GM21390 (cell line): ENCODE measurements around the gene RUNX3.
"Not testable (repeated sequence)": the region's sequence is repeated elsewhere in the genome, so short reads cannot be mapped to it uniquely, and the experiment has no call there.

Source experiments
- ATAC-seq: cut with Tn5 transposase; IDR thresholded peaks from one replicate; pipeline ENCODE4 v1.9.1; 2021; ENCODE audit not compliant: unreplicated experiment

RUNX3 gene

GRCh38 chr1:24903011-24903461 is 27.0 kb downstream of the RUNX3 start:
- no peak for ATAC-seq

DNA sequence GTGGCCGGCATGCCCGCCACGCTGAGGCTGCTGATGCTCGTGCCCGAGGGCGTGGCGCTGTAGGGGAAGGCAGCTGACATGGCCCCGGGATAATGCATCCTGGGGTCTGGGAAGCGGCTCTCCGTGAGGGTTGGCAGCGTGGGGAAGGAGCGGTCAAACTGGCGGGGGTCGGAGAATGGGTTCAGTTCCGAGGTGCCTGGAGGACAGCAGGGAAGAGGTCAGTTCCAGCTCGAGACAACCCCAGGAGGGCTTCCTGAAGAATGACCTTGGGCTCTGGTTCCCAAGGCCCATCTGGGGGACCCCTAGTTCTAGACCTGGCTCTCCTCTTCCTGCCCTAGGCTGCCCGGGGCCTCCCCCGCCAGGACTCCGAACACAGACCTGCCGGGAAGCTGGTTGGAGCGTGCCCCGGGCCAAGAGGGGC is 27.6 kb downstream of the RUNX3 start:
- ATAC-seq, result no peak

GRCh38 chr1:24901791-24902470 is 28.1 kb downstream of the RUNX3 start:
- no peak for ATAC-seq

GRCh38 chr1:24900985-24901781 is 28.9 kb downstream of the RUNX3 start:
- ATAC-seq, result no peak

DNA sequence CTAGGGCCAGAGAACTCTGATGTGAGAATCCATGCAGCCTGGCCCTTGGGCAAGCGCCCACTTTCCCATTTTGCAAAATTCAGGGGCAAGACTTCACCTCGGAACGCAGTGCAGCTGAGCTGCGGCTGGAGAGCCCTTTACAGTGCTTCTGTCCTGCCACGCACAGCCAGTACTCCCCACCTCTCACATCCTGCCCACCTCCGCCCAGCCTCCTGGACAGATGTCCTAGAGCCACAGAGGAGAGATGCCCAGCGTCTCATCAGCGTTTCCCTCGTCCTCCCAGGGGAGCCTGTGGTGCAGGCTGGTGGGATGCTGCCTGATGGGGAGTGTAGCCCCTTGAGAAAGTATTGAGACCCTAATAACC is 29.6 kb downstream of the RUNX3 start:
- ATAC-seq, result no peak

- no peak for ATAC-seq
Measured at GRCh38 chr1:24899581-24900485, 30.2 kb downstream of the RUNX3 start.

DNA sequence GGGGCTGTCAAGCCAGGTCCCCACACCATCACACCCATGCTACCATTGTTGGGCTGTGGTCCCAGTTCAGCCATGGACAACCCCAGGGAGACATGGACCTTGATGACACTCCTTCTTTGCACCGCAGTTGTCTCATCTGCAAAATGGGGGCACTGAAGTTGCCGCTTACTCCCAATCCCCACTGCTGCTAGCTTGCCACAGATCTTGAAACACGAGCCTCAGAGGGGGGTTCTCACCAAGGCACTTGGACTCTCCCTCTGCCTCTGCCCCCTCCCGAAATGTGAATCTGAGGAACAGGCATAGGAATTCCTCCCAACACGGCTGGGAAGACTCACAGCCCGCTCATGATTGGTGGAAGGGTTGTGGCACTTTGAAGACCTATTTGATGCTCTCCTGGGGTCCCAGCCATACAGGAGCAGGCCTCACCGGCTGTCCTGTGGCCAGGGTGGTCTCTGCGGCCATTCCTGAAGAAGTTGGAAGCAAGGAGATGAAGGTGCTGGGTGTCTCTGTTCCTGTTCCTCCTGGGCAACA is 31.1 kb downstream of the RUNX3 start:
- ATAC-seq, result no peak

DNA sequence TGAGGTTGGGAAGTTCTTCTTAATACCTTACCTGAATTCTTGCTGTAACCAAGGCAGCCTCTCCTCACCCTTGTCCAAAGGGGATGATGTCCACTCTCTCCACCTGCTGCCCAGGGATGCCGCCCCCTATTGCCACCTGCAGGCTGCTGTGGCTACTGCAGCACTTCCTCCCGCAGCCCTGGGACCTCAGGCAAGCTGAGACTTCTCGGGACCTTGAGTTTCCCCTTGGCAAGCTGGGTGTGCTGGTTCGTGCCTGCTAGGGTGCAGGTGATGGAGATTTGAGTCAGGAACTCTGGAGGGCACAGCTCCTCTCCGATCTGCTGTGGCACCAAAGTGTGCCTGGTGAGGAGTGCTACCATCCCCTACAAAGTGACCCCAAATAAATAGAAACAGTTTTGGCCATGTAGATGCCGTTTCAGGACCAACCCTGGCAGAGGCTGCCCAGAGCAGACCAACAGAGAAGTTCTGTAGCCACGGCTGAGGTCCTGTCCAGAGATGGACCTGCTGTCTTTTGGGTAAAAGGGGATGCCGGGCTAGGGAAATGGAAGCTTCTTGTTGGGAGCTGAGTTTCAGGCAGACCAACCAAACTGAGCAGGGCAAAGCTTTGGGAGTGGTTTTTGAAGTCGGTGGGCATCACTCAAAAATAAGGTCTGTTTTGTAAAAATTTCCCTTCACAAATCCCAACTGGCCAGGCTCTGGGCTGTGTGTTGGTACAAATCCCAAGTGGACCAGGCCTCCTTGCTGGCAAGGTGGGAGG is 31.7 kb downstream of the RUNX3 start:
- ATAC-seq, result no peak

DNA sequence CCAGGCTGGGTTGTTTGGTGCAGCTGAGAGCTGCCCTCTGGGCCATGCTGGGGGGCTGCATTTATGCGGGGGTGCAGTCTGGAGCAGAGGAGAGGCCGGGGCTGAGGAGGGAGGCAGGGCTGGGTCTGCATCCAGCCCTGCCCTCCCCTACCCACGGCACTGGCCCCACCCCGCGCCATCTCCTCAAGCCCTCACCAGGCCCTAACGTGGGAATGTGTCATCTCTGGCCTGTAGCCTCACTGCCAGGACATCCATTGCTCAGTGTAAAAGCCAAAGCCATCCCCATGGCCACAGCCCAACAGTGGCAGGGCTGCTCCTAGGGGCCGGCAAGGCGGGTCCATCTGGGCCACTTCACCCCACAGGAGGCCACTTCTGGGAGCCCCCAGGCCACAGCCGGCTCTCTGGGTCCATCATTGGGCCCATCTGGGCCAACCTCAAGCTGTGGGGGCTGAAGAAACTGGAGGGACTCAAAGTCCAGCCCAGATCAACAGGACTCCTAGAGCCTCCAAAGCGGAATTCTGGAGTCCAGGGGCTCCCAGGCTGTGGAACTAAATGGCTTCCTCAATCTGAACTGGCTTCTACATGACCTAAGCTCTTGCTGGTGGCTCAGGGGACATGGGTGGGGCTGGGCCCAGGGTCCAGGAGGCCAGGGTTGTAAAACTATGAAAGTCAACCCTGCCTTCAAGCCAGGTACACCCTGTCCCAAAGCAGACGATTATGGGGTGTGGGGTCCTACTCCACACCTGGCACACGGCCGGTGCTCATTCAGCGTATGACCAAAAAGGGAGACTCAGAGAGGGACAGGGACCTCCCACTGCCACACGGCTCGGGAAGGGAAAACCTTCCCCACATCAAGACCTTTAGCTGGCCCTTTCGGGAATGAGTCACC is 32.6 kb downstream of the RUNX3 start:
- no peak for ATAC-seq

DNA sequence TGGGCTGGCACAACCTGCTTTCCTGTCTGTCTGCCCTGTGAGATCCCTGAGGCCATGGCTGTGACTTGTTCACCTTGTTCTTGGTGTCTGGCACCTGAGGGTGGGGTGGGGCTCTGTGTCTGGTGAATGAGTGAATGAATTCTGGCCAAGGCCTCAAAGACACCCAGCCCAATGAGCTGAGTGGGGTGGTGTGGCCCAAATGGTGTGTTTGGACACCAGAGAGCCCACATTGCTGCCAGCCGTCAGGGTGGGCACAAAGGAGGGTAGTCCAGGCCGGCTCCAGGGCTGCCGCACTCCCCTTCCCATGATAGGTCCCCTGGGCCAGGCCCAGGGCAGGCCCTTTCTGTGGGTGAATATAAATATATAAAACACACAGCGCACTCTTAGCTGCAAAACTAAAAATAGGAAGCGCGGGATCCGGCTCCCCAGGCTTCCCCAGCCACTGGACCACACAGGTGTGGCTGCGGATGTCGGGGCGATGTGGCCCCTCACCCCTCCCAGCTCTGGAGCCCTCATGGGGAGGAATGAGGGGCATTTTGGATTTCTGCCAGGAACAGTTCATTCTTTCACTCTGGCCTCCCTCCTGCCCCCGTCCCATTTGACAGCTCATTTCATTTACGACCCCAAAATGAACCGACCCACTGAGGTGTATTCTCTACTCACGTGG is 33.3 kb downstream of the RUNX3 start:
- no peak for ATAC-seq

DNA sequence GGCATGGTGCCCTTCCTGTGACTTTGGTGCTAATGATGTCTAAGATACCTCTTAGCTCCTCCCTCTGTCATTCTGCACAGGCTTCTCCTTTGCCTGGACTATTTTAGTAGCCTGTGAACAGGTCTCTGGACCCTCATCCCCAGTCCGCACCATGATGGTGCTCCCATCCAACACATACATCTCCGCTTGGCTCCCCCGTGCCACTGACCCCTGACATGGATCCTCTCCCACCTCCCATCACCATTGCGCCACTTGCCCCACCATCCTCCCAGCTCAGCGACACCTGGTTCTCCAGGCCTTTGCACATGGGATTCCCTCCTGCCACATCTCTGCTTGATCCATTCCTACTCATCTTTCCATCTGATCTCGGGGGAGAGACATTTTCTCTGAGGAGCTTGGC is 33.9 kb downstream of the RUNX3 start:
- ATAC-seq, result no peak

DNA sequence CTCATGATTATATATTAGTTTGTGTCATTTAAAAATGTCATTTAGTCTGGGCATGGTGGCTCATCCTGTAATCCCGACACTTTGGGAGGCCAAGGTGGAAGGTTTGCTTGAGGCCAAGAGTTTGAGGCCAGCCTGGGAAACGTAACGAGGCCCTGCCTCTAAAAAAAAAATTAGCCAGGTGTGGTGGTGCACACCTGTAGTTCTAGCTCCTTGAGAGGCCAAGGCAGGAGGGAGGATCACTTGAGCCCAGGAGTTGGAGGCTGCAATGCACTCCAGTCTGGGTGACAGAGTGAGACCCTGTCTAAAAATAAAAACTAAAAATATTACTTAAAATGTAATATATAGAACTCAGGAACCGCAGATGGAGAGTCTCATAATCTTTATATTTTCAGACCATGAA is 34.6 kb downstream of the RUNX3 start:
- no peak for ATAC-seq

- no peak for ATAC-seq
Measured at GRCh38 chr1:24894002-24894401, 36.1 kb downstream of the RUNX3 start.

DNA sequence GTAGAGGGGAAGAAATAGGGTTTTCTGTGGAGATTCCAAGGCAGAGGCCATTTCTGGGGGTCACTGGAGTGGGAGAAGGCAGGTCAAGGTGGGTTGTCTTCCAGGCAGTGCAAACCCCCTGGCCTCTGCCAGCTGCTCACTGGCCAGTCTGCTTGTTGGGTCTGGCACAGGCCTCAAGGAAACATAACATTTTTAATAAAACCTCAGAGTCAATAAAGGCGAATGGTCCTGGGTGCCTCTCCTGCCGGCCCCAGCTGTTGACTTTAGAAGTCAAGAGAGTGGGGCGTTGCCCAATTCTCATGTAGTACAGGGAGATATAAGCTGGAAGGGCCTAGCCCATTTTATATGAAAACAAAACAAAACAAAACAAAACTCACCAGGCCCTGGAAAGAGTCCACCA is 36.6 kb downstream of the RUNX3 start:
- no peak for ATAC-seq

GRCh38 chr1:24892188-24893153 is 37.6 kb downstream of the RUNX3 start:
- ATAC-seq, result no peak

DNA sequence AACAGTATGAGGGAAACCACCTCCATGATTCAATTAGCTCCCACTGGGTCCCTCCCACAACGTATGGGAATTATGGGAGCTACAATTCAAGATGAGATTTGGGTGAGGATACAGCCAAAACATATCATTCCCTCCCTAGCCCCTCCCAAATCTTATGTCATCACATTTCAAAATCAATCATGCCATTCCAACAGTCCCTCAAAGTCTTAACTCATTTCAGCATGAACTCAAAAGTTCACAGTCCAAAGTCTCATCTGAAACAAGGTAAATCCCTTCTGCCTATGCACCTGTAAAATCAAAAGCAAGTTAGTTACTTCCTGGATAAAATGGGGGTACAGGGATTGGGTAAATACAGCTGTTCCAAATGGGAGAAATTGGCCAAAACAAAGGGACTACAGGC is 38.7 kb downstream of the RUNX3 start:
- ATAC-seq, result not testable (repeated sequence)

- no peak for ATAC-seq
Measured at GRCh38 chr1:24890887-24891286, 39.2 kb downstream of the RUNX3 start.
